Fibroblast of skin of abdomen (primary cell): ENCODE measurements around the gene TRIOBP. TPM values are rescaled to one million over a fixed set of nuclear protein-coding genes. Genes with fewer than 3 reads are reported as not detected.
"Not testable (repeated sequence)": the region's sequence is repeated elsewhere in the genome, so short reads cannot be mapped to it uniquely, and the experiment has no call there.

ENCODE experiments used
- DNase-seq: peaks from one replicate; pipeline ENCODE4 v3.0.0-alpha.2; 2013
- polyA plus RNA-seq, 2 experiments: library from polyadenylated mRNA; unstranded; fragments of 120-200 nt; gene quantifications; one replicate each; pipeline ENCODE4 v1.2.1, GENCODE V29; 2013; ENCODE audit not compliant: insufficient read length in 2 of 2

TRIOBP gene
- polyA plus RNA-seq (2013, experiment 1 of 2; ENCODE audit: insufficient read length), result 62.5 TPM
- 65.0 TPM for polyA plus RNA-seq (2013, experiment 2 of 2; ENCODE audit: insufficient read length)

- peak; percentile 96 for DNase-seq
Measured at GRCh38 chr22:37696657-37697537, at the start of gene TRIOBP. TRIOBP (plus strand) TSS chr22:37697048; CDS start chr22:37701366, 4,318 bp downstream.

- DNase-seq, result no peak
Measured at GRCh38 chr22:37647317-37647716, 49.5 kb upstream of the TRIOBP start.

- no peak for DNase-seq
Measured at GRCh38 chr22:37647928-37648327, 48.9 kb upstream of the TRIOBP start.

GRCh38 chr22:37650463-37651136 is 46.2 kb upstream of the TRIOBP start:
- DNase-seq, result no peak

- DNase-seq, result no peak
Measured at GRCh38 chr22:37654563-37655251, 42.1 kb upstream of the TRIOBP start.

GRCh38 chr22:37655252-37655563 is 41.6 kb upstream of the TRIOBP start:
- no peak for DNase-seq

GRCh38 chr22:37656583-37656982 is 40.3 kb upstream of the TRIOBP start:
- DNase-seq, result not testable (repeated sequence)

- DNase-seq, result no peak
Measured at GRCh38 chr22:37657590-37658132, 39.2 kb upstream of the TRIOBP start.

- peak; percentile 100 for DNase-seq
Measured at GRCh38 chr22:37658133-37659065, 38.4 kb upstream of the TRIOBP start, which contains the start of gene PDXP. PDXP (plus strand) TSS chr22:37658723; CDS start chr22:37658783, 60 bp downstream.

- no peak for DNase-seq
Measured at GRCh38 chr22:37659066-37659896, 37.6 kb upstream of the TRIOBP start.

- no peak for DNase-seq
Measured at GRCh38 chr22:37659897-37660708, 36.7 kb upstream of the TRIOBP start.

GRCh38 chr22:37660709-37661045 is 36.2 kb upstream of the TRIOBP start:
- DNase-seq, result no peak

GRCh38 chr22:37661160-37661924 is 35.5 kb upstream of the TRIOBP start:
- peak; percentile 79 for DNase-seq

- no peak for DNase-seq
Measured at GRCh38 chr22:37662039-37662438, 34.8 kb upstream of the TRIOBP start.

- peak; percentile 44 for DNase-seq
Measured at GRCh38 chr22:37663521-37664140, 33.2 kb upstream of the TRIOBP start.

- DNase-seq, result no peak
Measured at GRCh38 chr22:37664249-37665101, 32.4 kb upstream of the TRIOBP start.

- DNase-seq, result no peak
Measured at GRCh38 chr22:37665487-37665886, 31.4 kb upstream of the TRIOBP start.

GRCh38 chr22:37669586-37669985 is 27.3 kb upstream of the TRIOBP start:
- peak; percentile 45 for DNase-seq
